Activated T-helper 1 cell treated with Interleukin-2 at 50 U/mL for 16 hours (primary cell): Measurements from ENCODE around the gene SMIM10L2A.
"Not testable (repeated sequence)": the region's sequence is repeated elsewhere in the genome, so short reads cannot be mapped to it uniquely, and the experiment has no call there.

Experiments used
- DNase-seq: peaks from one replicate; pipeline ENCODE4 v3.0.0-alpha.2; 2020; ENCODE audit warnings: low read depth

Gene SMIM10L2A

GRCh38 chrX:135421932-135422809, at the start of gene SMIM10L2A:
SMIM10L2A (plus strand) TSS chrX:135421944; CDS start chrX:135422132, 188 bp downstream.
- no peak for DNase-seq

GRCh38 chrX:135373357-135373756, 48.4 kb upstream of the SMIM10L2A start:
- no peak for DNase-seq

DNA sequence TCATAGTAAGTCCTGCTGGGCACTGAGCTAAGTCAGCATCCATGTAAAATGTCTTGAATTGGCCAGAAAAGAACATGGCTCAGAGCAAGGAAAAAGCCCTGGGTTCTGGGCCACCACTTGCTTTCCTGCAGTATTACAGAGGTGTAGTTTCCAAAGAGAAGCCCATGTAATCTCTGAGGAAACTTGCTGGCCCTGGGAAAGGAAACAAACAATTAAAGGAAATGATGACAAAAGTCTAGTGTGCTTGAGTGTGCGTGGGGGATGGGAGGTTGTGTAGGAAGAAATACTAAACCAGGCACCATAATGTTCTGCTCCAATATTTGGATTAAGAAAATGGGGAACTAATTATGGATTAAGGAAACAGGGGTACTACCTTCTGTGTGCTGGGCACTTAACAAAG, 39.5 kb upstream of the SMIM10L2A start:
- DNase-seq, result no peak

- no peak for DNase-seq
Observed at GRCh38 chrX:135383249-135383648, 38.5 kb upstream of the SMIM10L2A start.

- peak; percentile 18 for DNase-seq
Observed at GRCh38 chrX:135384161-135384836, 37.4 kb upstream of the SMIM10L2A start.

- no peak for DNase-seq
Observed at GRCh38 chrX:135388841-135389240, 32.9 kb upstream of the SMIM10L2A start.

GRCh38 chrX:135389243-135389642, 32.5 kb upstream of the SMIM10L2A start:
- no peak for DNase-seq

GRCh38 chrX:135389717-135390116, 32.0 kb upstream of the SMIM10L2A start:
- no peak for DNase-seq

DNA sequence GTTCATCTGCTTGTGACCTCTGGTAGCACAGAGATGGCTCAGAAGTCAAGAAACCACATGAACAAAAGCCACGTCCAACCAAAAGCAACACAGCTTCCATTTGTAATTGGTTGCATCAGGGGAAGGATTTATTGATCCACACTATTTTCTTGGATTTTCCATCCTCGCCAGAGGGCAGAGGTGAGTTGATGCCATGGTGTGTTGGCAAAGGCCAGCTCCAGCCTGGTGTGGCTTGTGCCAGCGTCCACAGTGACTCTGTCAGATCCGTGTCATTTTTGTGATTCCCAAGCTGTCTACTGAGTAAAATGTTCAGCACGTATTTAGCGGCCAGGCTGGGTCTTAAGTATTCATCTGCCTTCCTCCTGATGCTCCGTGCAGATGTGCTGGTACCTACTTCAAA, 30.0 kb upstream of the SMIM10L2A start:
- DNase-seq, result no peak

GRCh38 chrX:135393051-135393450, 28.7 kb upstream of the SMIM10L2A start:
- no peak for DNase-seq

- DNase-seq, result no peak
Observed at GRCh38 chrX:135395064-135395463, 26.7 kb upstream of the SMIM10L2A start.

DNA sequence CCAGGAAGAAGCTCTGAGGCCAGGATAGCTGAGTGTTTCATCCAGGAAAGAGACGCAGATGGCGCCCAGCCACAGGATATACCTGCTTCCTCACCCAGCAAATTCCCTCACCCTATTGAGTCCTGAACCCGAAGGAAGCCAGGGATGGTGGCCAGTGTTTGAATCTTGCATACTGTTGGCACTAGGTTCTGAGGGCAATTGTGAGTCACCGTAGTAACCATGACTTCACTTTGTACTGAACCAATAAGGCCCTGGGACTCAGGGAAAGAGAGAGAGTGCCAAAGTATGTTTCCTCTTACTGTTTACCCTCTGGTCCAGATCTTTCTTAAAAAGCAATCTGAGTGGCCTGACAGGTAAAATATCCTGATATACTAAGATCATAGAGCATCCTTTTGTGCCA, 25.6 kb upstream of the SMIM10L2A start:
- DNase-seq, result no peak

DNA sequence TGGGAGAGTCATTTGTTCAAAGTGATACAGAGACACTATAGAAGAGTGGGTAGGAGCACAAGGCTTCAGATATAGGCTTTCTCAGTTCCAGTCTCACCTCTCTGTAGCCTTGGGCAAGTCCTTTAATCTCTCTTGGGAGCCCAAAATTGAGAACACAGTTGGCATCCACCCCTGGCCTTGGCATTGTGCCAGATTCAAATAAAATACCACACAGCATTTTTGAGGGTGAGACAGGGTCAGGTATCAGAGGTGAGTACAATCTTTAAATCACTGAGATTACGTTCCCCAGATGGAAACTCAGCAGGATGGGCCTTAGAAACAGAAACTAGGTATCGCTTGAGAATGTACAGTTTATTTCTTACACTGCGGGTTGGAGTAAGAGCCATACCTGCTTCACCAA, 25.2 kb upstream of the SMIM10L2A start:
- DNase-seq, result no peak

- no peak for DNase-seq
Observed at GRCh38 chrX:135397652-135398051, 24.1 kb upstream of the SMIM10L2A start.

DNA sequence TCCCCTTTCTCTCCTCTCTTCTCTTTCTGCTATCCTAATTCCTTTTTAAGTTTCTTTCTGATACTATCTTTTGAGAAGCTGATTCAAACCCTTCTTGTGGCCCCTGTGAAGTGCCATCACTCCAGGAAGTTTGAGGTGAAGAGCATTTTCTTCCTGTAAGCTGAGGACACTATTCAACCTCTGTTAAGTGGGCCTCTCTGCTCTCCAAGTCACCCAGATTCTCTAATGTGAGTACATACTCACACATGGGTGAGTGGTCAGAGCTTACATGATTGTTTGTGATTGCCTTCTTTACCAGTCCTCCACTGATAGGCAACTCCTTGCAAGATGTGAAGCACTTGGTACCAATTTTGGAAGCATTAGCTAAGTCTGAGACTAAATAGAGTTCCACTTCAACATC, 18.4 kb upstream of the SMIM10L2A start:
- no peak for DNase-seq

DNA sequence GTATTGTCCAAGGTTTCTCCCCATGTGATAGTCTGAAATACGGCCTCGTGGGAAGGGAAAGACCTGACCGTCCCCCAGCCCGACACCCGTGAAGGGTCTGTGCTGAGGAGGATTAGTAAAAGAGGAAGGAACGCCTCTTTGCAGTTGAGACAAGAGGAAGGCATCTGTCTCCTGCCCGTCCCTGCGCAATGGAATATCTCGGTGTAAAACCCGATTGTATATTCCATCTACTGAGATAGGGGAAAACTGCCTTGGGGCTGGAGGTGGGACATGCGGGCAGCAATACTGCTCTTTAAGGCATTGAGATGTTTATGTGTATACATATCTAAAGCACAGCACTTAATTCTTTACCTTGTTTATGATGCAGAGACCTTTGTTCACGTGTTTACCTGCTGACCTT, 15.3 kb upstream of the SMIM10L2A start:
- DNase-seq, result not testable (repeated sequence)

- DNase-seq, result no peak
Observed at GRCh38 chrX:135408794-135409193, 12.9 kb upstream of the SMIM10L2A start.

- no peak for DNase-seq
Observed at GRCh38 chrX:135410861-135411627, 10.7 kb upstream of the SMIM10L2A start.

DNA sequence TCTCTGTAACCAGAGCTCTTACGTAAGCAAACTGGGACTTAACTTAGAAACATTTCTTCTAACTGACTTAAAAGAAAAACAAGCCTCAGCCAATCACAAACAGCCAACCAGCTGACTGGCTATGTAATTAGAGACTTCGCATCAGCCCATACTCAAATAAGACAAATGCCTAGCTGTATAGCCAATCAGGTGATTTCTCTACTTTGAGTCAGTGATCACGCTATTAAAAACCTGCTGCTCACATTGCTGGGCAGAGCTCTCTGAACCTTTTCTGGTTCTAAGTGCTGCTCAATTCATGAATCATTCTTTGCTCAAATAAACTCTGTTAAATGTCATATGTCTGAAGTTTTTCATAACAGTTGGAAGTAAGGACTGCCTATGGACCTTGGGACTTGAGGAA, 9.9 kb upstream of the SMIM10L2A start:
- DNase-seq, result no peak

GRCh38 chrX:135416546-135416945, 5.2 kb upstream of the SMIM10L2A start:
- DNase-seq, result no peak

DNA sequence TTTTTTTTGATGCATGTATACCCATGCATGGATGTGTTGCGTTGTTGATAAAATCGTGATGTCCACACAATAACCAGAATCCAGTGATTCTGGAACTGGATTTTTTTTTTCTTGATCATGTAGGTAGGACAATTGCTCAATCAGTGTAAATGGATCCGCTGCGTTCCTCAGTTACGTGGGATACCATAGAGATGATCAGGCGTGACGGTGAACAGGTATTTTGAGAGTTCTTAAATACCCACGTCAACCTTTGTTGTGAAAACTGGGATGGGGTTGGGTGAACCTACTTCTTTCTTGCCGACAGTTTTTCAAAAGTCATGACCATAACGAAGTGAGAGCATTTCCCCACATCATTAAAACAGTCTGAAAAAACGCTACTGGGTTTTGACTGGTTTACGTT, 913 bp upstream of the SMIM10L2A start:
- no peak for DNase-seq

DNA sequence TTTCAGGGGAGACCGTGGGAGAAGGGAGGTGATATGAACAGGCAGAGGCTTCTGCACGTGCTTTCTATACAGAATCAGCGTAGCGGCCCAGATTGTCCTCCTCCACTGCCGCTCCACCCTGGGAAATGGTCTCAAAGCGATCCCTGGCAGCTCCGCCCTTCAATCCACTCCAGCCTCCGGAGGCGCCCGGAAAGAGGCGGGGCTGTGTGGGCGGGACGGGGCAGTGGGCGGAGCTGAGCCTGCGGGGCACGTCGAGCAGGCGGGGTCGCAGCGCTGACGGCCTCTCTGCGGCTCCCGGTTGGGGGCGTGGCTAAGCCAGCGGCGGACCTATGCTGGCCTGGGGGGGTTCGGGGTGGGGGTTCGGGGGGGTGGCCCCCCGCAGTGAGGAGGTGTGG, 210 bp upstream of the SMIM10L2A start:
- peak; percentile 82 for DNase-seq

DNA sequence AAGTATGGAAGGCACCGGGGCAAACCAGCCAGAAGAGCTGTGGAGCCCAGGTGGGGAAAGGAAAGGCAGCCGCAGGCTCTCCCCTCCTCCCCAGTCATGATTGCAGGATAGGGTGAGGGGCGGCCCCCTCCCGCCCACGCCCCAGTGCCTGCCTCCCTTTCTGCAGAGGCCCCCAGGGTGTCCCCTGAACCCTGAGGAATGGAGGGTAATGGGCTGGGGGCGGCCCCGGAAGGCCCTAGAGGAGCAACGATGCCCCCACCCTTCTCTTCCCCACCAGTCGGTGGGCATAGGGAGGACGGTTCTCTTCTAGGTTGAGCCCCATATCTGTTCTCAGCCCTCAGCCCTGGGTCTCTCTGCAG, 1.0 kb downstream of the SMIM10L2A start:
- not testable (repeated sequence) for DNase-seq
